HG03097 (cell line): ENCODE measurements around the gene KHDC4.

ENCODE experiments used
- ATAC-seq: cut with Tn5 transposase; IDR thresholded peaks from one replicate; pipeline ENCODE4 v1.9.1; 2021; ENCODE audit not compliant: unreplicated experiment, low FRiP score

The KHDC4 gene

GRCh38 chr1:155877945-155878344 lies 56.3 kb downstream of the KHDC4 start:
- ATAC-seq = no peak

GRCh38 chr1:155873860-155874259 lies 60.4 kb downstream of the KHDC4 start:
- no peak for ATAC-seq

DNA sequence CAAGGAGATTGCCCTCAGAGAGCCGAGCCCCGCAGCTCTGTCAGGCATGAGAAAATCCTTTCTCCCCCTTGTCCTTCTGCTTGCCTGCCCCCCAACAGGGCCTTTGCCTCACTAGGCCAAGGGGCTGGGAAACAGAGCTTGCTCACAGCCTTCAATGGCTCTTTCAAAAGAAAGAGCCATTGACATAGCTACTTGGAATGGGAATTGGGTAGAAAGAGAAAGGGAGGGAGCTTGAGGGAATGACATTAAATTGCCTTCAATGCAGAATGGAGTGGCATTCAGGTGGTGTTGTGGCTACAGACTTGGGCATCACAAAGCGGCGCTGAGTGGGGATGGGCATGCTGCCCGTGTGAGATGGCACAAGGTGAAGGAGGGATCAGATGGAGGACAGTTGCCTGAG lies 61.7 kb downstream of the KHDC4 start:
- no peak for ATAC-seq

- no peak for ATAC-seq
Observed at GRCh38 chr1:155871390-155871789, 62.8 kb downstream of the KHDC4 start.

DNA sequence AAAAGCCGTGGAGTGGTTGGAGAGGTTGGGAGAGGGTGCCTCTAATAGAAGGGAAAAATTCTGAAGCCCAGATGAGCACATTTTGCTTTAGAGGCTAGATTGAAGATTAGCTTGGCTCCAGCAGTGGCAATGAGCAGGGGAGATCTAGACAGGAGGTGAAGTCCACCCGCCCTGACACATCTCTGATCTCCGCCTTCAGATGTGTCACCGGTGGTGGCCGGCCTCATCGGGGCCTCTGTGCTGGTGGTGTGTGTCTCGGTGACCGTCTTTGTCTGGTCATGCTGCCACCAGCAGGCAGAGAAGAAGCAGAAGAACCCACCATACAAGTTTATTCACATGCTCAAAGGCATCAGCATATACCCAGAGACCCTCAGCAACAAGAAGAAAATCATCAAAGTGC lies 66.4 kb downstream of the KHDC4 start:
- ATAC-seq = no peak

DNA sequence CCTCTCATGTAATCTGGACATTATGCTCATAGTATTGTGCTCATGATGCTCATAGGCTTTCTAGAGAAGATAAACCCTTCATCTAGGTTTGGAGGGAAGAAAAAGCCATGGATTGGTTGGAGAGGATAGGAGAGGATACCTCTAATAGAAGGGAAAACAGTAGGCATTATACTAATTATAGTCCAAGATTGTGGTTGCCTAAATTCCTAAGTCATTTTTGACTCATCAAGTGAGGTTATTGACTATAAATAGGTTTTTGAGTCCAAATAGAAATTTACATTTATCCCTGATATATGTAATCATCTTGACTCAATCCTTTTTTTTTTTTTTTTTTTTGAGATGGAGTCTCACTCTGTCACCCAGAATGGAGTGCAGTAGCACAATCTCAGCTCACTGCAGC lies 69.8 kb downstream of the KHDC4 start:
- no peak for ATAC-seq
